ENCODE results near the gene GRHL3.

The GRHL3 gene

DNA sequence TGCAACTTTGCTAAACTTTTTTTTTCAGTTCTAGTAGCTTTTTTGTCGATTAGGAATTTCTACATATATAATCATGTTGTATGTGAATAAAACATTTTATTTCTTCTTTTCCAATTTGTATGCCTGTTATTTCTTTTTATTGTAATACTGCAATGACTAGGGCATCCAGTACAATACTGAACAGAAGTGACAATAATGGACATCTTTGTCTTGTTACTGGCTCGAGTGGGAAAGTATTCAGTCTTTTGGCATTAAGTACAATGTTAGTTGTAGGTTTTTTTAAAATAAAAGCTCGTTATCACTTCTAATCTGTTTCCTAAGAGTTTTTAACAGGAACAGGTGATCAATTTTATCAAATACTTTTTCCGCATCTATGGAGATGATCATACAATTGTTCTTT is 84.6 kb downstream of the GRHL3 start:
- no peak for DNase-seq

Data from inflammatory macrophage treated with lipopolysaccharide for 1 hour (primary cell).